T-helper 9 cell (primary cell): ENCODE data around the gene LKAAEAR1.

Source experiments
- DNase-seq: peaks from one replicate; pipeline ENCODE4 v3.0.0-alpha.2; 2020

The LKAAEAR1 gene

GRCh38 chr20:64065062-64065973, 18.9 kb downstream of the LKAAEAR1 start:
- DNase-seq, result no peak

GRCh38 chr20:64064145-64064698, 20.0 kb downstream of the LKAAEAR1 start:
- no peak for DNase-seq

DNA sequence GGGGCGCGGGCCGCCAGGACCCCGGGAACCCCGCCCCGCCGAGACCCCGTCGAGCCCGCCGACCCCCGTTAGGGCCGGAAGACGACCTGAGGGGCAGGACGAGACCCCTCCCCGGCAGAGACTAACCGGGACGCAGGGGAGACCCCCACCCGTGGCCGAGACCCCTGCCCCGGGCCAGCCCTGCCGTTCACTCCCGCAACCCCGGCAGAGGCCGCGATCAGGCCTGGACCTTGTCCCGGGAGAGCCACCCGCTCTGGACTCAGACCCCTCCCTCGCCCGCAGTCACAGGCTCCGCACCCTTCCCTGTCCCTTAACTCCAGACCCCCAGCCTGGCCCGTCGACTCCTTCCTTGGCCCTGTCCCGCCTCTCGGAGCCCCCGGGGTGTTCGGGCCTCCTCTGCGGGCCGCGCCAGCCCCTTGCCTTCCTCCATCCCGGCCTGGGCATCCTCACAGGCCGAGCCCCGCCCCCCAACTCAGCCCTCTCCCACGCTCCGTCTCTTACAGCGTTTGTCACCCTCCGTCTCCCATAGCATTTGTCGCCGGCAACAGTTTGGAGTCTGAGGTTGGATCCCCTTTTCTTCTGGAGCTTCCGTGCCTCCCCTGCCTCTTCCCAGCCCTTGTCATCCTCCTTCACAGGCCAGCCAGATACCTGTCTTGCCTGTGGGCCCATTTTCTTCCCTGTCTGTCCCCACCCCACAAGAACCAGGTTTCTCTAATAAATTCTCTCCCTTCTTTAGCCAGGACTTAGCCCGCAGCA, 20.6 kb downstream of the LKAAEAR1 start:
- no peak for DNase-seq

DNA sequence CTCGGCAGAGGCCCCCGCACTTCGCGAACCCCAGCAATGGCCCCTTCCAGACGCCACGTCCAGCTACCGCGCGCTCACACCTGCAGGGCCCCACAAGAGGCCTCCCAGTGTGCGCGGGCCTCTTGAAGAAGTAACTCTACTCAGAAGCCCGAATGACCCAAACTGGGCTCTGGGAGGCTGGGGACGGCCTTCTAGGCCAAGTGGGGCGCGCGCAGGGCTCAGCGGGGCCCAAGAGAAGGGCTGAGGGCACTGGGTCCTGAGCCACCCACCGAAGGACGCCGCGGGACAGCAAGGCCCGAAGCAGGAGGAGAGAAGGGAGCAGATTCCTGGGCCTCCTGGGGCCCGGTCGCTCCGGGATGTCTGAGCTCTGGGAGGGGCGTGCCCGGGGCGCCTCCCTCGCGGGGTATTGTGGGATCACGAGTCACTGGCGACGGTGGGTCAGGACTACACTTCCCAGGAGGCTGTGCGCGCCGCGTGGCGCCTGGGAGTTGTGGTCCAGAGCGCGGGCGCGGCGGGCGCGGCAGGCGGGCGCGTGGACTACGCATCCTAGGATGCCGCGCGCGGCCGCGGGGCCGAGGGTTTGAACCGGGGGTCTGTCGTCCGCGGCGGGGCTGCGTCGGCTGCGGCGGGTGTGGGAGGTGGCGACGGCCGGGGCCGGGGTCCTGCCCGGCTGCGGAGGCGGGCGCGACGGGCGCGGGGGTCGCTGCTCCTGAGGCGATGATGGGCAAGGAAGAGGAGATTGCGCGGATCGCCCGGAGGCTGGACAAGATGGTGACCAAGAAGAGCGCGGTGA, 21.4 kb downstream of the LKAAEAR1 start, which contains the start of gene TCEA2:
Gene TCEA2, plus strand, starts transcription at position 603 of the 793 bp plus-strand sequence. Its CDS starts 115 bp downstream, at position 718.
- DNase-seq, result peak; percentile 88

GRCh38 chr20:64062276-64062595, 22.0 kb downstream of the LKAAEAR1 start:
- DNase-seq, result no peak

DNA sequence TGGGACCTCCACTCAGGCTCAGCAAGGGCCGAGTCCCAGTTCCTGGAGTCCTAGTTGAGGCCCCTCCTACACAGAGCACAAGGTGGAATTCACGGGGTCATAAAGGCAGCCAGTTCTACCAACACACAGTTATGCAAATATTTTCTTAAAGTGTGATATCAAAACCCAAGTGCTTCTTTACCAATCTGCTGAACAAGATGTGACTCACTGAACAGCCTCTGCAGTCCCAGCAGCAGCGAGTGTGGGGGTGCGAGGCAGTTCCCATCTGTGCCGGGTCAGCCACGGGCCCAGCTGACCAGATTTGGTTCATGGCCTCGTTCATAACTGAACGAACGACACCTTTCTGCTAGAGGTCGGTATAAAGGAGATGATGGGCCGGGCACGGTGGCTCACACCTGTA, 25.7 kb downstream of the LKAAEAR1 start:
- DNase-seq, result no peak

GRCh38 chr20:64057628-64058498, 26.3 kb downstream of the LKAAEAR1 start:
- peak; percentile 81 for DNase-seq

DNA sequence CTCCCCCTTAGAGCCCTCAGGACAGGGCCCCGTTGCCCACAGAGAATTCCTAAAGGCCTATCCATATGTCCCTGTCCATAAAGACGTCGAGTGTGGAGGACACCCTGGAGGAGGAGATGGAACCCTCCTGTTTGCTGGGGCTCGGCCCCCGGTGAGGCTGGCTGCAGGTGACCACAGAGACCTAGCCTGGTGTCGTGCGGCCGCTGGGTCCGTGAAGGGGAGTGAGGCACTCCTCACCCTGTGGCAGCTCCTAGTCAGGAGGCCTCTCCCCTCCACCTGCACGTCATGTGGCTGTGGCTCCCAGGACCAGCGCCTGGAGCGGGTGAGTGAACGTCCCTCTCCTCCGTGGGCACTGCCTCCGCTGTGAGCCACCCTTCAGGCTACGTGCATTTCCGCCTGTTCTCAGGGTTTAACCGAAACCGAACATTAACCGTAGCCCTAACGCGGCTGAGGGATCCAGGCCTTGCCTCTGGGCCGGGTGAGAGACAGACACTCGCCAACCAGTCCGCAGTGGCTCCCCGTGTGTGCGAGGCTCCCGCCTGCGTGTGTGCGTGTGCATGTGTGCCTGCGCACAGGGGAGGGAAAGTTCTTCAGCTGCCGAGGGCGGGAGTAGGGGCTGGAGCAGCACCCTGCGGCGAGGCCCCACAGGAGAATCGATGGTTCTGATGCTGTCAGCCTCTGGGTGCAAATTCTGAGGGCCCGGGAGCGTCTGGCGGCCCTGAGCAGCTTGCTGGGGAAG, 27.1 kb downstream of the LKAAEAR1 start:
- DNase-seq, result no peak

- no peak for DNase-seq
These were observed 27.6 kb downstream of the LKAAEAR1 start for GRCh38 chr20:64056639-64056888.

DNA sequence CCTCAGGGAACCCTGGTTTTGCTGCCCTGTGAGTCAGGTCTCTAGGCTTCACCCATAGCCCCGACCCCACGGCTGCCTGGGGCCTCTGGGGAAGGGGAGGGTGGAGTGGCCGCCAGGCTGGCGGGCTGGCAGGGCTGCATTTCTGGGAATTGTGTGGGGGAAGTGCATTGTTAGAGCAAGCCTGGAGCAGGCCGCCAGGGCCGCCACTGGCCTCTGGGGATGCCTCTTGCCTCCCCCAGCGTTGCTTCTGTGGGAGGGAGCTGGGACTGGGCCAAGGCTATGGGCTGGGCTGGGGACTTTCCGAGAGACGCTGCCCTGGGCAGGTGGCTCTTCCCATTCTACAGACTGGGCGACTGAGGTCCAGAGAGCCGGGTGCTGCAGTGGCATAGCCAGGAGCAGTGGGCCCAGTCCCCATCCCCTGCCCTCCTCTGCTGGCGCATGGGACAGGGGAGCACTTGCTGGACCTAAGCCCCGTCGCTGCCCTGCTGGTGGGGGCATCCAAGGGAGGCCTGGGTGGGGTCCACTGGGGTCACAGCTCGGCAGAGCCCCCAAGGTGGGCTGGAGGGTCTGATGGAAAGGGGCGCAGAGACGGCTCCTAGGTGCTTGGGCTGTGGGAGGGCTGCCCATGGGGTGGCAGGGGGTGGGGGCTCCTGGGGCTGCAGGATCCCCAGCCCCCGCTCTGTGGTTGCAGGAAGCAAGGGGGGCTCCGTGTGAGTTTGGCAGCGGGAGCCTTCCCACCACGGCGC, 28.1 kb downstream of the LKAAEAR1 start:
- DNase-seq, result no peak

GRCh38 chr20:64055396-64055892, 28.8 kb downstream of the LKAAEAR1 start:
- no peak for DNase-seq

- DNase-seq, result no peak
These were observed 30.1 kb downstream of the LKAAEAR1 start for GRCh38 chr20:64053841-64054661.

DNA sequence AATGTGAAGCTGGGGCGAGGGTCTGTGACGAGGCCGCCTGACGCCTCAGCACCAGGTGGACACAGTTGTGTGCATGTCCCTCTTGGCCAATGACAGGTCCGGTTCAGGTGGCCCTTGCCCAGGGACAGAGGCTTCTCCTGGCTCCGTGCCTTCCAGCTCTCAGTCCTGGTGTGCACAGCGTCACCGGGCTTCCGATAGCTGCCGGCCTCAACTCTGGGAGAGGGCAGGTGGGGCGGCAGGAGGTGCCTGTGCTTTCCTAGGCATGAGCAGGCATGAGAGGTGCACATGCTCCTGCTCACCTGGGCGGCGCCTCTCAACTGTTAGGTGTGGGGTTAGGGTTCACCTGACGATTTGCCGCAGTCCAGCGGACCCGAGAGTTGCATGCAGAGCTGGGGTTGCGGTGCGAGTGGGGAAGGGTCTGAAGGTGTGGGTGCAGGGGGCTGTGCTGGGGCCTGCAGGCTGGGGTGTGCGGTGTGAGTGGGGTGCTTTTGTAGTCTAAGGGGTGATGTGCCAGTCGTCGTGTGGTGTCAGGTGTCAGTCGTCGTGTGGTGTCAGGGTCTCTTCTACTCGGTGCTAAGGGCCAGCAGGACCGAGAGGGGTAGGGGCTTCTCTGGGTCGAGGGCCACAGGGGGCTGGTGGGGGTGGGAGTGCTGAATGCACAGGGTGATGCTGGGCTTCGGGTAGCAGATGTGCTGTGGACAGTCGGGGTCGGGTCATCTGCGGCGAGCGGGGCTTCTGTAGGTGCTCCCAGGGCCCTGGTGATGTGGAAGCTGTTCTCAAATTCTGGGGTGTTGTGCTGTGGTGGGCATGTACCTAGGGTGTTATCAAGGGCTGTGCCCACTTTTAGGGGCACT, 31.0 kb downstream of the LKAAEAR1 start:
- no peak for DNase-seq

DNA sequence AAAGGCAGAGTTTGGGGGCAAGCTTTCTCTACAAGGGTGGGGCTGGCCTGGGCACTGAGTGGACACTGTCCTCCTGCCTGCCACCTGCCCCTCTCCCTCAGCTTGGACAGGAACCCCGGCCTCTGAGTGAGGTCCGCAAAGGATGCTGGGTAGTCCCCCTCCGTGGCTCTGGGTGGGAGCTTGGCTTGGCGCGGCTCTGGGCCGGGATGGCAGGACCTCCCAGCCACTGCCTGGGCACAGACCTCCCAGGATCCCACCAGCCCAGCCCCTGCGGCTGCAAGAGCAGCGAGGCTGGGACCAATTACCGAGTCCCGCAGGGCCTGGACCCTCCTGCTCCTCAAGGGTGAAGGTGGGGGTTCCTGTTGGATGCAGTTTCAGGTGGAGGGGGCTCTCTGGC, 31.9 kb downstream of the LKAAEAR1 start:
- no peak for DNase-seq

DNA sequence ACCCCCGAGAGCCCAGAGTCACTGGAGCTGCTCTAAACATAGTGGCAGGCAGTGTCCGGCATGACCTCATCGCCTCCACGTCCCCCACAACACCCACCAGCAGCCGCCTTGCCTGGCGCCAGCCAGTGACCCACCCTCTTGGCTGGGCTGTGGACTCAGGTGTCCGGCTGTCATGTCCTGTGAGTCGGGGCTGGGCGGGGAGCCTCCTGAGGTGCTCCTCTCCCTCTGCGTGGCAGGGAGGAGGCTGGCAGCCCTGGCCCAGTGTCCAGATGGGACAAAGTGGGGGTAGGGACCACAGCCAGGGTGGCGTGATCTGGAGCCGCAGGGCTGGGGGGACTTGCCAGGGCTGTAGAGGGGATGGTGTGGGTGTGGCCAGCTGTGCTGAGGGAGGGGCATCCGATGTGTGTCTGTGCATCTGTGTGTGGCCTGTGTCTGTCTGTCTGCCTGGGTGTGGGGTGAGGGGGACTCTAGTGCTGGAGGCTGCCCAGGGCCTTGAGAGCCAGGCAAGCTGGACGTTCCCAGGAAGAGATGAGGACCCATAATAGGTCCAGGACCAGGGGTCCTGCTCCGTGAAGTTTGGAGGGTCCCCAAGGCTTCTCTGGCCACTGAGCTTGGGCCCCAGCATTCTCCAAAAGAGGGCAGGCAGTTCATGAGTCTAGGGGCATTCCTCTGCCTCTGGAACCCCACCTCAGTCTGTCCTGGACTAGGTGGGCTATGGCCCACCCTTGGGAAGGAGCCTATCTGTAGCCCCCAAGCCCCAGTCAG, 32.5 kb downstream of the LKAAEAR1 start:
- no peak for DNase-seq

DNA sequence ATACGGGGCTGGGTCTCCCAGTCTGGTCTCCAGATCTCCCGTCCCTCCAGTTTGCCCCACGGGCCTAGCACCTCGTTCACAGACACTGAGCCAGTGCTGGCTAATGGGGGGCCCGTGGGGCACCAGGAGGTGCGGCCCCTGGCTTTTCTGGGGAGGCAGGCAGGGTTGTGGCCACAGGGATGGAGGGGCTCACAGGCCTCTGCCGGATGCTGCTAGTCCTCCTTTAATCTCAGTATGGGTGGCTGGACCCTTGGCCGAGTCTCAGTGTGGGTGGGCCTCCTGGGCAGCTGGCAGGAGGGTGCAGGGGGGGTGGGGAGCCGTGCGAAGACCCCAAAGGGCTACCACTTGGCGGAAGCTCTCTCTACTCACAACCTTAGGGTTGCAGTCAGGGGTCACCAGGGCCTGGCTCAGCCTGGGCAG, 33.2 kb downstream of the LKAAEAR1 start:
- DNase-seq, result no peak

- DNase-seq, result no peak
These were observed 33.8 kb downstream of the LKAAEAR1 start for GRCh38 chr20:64050261-64051032.
